Lower leg skin (tissue), 3 donors: ENCODE data around the gene GRIK3.

Experiments
- CTCF ChIP-seq, 3 donors: fragments of 450-650 bp; IDR thresholded peaks; one replicate each; pipeline ENCODE4 v1.5.1; 2016; ENCODE audit warnings: antibody characterized with exemption in 3 of 3, mild to moderate bottlenecking in 3 of 3, moderate library complexity in 2 of 3
- POLR2A ChIP-seq, 2 donors: fragments of 450-650 bp; IDR thresholded peaks; one replicate each; pipeline ENCODE4 v1.6.1; 2016 to 2017; ENCODE audit warnings: antibody characterized with exemption in 2 of 2, mild to moderate bottlenecking in 1 of 2, moderate library complexity in 1 of 2

- TF ChIP-seq CTCF (IDR thresholded peaks at IDR 0.05) (no peak), POLR2A (IDR thresholded peaks at IDR 0.05) (no peak)
Measured at GRCh38 chr1:36824390-36824861, 209.9 kb downstream of the GRIK3 start.
